HG03558 (cell line): Measurements from ENCODE around the gene LYSMD3.

ENCODE experiments used
- ATAC-seq: cut with Tn5 transposase; IDR thresholded peaks from one replicate; pipeline ENCODE4 v1.9.1; 2021; ENCODE audit warnings: moderate number of reproducible peaks; ENCODE audit not compliant: unreplicated experiment; ENCODE audit errors: extremely low read depth

Gene LYSMD3

DNA sequence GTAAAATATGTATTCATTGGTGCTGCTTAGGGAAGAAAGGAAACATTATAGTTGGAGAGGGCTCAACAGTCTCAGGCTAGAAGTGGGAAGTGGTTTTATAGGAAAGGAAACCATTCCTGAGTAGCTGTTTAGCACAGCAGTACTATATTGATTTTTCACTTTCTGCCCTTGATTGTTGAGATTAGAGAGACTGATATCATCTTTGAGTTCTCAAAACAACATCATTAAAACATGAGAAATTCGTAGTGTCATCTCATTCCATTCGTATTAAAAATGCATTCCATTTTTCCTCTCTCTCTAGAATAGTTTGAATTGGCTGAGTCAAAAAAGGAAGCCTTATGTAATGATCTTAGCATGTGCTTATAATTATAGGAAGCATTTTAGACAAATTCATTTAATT is 40.6 kb downstream of the LYSMD3 start:
- ATAC-seq = no peak

DNA sequence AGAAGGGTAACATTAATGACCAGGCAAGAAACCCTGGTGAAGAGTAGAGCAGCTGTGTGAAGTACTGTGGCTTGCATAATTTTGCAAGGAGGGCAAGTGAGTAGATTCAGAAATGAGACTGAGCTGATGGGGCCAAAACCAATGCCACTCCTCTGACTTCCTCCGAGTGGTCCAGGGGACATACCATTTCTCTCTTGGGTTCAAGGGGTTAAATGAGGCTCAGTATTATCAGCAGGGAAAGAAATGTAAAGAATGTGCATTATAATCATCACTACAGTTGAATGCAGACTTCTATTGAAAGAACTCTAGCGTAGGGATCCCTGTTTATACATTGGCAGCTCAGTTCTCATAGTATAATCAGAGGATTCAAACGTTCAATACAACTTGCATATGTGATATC is 44.8 kb downstream of the LYSMD3 start:
- no peak for ATAC-seq

DNA sequence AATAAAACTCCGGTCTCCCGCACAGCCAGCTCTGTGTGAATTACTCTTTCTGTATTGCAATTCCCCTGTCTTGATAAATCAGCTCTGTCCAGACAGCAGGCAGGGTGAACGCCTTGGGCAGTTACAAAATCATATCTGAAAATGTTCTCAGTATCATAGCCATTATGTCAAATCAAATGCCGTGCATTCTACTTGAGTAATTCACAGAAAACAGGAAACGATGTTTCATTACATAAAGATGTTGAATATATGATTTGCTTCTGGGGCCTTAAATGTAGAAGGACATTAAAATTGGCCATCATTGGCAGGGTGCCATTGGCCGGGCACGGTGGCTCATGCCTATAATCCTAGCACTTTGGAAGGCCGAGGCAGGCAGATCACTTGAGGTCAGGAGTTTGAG is 46.2 kb downstream of the LYSMD3 start:
- no peak for ATAC-seq

DNA sequence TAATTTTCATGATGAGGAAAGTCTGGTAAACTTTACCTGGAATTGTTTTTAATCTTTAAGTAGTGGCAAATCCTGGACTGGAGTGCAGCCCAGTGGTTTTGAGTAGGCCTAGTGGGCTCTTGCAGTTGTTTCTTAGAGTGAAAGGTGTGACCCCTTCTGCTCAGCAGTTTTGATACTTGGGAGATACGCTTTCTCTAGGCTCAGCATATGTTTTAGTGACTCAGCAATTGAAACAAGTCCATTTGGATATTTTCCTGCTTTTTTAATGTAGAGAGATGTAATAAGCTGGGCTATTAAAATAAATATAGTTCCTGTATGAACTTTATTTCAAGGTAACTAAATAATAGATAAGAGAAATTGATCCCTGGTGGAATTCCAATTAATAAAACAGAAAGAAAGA is 48.7 kb downstream of the LYSMD3 start:
- ATAC-seq = no peak

DNA sequence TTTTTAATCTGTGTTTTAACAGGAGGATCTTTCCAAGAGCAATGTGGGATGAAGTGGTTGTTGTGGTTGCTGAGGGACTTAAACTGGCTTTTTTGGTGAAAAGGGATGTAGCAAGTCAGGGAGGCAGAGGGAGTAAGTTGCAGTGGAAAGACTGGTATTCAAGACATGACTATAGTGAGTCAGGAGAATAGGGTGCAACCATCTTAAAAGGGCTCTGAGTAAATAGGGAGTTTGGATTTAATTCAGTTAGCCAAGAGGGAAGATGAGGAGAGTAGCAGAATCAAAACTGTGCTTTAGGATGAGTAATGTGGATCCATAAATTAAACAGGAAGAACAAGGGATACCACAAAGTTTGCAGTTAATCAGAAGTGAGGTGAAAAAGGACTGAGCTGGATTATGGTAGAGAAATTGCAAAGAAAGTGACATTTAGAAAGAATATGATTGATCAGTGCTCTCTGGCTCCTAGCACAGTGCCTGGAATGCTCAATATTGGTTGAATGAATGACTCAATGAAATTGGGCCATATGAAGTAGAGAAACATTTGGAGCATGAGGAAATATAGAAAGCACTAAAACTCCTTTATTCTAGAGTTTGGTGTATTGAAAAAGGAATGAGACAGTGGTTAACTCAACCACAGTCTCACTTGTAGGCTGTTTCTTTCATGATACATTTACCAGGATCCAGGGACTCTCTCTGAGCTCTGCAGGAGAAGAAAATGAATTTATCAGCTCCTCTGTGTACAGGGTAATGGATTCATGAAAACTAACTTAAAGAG is 49.6 kb downstream of the LYSMD3 start:
- no peak for ATAC-seq

DNA sequence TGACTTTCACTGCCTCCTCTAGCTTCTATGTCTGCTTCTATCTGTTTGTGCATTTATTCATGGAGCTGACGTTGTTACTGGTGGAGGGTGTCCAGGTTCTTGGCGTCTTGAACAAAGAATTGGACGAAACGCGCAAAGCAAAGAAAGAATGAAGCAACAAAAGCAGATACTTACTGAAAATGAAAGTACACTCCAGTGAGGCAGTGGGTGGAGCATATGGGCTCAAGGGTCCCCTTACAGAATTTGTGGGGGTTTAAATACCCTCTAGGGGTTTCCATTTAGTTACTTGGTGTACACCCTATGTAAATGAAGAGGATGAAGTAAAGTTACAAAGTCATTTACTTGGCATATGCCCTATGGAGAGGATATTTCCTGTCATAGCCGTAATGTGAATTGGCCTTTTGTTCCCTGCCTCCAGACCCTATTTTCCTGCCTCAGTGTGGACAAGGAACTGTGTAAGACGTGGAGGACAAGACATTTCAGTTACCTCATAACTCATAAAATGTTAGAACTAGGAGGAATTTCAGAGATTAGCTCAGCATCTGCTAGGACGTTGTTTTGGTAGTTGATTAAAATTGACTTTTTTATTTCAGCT is 51.7 kb downstream of the LYSMD3 start:
- no peak for ATAC-seq

DNA sequence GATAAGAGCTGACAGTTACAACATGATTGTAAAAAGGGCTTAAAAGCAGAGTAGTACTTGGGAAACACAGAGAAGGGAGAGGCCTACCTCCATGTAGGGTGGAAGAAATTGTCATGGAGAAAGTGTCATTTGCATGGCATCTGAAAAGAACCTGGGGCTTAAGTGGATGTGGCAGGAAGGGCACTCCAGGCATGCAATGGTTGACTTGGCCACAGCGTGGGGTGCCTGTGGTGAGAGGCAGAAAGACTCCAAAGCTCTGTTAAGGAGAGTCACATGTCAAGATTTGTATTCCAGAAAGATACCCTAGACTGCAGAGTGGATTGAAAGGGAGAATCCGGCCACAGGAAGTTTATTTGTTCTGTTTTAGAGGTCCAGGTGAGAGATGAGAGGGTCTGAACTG is 52.3 kb downstream of the LYSMD3 start:
- ATAC-seq = no peak

DNA sequence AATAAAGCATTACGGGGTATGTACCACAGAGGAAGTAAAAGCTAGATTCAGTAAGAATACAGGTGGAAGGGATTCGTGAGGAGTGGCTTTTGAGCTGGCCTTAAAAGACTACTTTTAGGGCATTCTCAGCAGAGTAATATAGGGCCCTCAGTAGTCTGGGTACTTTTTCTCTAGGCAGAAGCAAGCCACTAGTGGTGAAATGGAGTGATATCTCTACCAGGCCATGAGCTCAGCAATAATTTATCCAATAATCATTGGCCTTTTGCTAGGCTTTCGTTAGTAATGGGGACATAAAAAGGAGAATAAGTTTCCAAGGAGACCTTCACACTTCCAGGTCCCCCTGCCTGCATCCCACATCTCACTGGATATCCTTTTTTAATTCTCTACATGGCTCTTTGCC is 53.0 kb downstream of the LYSMD3 start:
- no peak for ATAC-seq

DNA sequence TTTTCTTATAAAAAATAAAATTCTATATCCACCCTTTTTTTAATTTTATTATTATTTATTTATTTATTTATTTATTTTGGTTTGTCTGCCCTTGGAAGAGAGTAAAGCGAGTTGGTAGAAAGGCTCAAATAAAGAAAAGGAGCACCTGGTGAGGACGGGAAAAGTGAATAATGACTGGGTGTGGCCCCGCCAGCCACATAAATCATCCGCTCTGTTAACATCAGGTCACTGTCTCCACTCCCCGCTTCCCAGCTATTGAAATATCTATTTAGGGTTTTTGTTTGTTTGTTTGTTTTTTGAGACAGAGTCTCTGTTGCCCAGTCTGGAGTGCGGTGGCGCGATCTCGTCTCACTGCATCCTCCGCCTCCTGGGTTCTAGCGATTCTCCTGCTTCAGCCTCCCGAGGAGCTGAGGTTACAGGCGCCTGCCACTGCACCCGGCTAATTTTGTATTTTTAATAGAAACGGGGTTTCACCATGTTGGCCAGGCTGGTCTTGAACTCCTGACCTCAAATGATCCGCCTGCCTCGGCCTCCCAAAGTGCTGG is 53.9 kb downstream of the LYSMD3 start:
- no peak for ATAC-seq

DNA sequence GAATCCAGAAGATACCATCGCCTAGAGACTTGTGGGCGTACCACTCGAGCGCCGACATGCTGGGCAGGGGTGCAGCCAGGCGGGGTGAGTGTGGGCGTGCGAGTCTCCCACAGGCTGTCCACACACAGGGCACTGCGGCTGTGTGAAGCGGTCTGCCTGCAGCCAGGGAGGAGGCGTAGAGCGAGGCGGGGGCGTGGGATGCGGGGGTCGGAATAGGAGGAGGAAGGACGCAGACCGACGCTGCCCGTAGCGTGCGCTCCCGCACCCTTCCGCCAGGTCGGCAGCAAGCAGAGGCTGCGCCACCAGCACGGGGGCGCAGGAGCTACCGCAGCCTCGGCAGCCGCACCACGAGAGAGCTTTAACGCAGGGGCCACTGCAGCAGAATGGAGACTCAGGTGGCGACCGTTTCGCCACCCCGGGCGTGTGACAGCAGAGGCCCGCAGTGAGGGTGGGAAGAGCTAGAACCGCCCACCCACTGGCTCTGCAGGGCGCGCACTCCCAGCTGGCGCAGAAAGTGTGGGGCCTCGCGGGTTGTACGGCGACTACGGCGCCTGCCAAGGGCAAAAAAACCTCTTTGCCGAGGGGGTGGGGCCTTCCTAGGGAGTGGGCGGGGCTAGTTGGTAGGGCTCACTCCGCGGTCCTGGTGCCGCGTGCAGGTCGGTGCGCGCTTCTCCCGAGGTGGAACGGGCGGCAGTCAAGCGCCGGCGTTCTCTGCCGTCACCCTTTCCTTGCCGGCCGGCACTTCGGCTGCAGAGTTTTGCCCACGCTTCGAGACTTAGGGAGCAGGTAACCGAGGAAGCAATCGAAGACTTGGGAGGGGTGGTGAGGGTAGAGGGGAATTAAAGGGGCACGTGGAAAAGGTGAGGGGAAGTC is 54.9 kb downstream of the LYSMD3 start, which contains the start of the genes MBLAC2 and POLR3G:
TSS of gene MBLAC2 (minus strand) at position 537 of the 873 bp plus-strand sequence. CDS start at position 58, 479 bp downstream.
TSS of gene POLR3G (plus strand) at position 630 of the 873 bp plus-strand sequence. CDS start 10,704 bp downstream, outside the sequence.
- peak; percentile 78 for ATAC-seq

DNA sequence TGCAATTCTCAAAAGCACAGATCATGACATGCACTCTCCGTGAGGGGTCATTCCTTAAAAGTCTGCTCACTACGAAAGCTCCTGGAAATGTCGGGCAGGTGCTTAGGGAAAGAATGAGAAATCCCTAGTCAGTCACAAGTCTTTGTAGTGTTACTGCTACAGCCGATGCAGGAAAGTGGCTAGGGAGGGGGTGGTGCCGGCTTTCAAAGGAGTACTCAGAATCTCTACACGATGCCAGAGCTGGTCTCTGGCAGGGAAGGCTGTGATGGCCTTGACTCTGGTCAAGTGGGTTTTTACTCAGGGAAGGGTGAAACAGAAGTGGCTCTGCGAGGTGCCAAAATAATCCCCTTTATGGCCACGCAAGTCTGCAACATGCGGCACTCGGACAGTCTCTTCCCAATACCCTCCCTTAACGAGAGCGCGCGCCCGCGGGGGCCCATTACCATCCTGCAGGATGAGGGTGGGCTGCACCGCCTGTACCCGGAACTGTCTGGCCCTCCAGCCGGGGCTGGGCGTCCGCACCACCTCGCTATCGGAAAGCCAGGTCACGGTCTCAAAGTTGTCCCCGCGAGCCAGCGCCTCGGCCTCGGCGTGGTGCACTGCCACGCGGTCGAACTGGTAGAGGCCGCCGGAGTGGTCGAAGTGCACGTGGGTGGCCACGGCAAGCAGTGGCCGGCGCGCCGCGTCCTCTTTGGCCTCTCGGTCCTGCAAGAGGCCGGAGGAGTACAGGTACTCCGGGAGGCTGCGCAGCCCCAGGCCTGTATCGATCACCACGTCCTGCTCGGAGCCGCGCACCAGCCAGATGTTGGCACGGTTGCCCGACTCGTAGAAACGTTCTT is 55.8 kb downstream of the LYSMD3 start:
- ATAC-seq = peak; percentile 1

DNA sequence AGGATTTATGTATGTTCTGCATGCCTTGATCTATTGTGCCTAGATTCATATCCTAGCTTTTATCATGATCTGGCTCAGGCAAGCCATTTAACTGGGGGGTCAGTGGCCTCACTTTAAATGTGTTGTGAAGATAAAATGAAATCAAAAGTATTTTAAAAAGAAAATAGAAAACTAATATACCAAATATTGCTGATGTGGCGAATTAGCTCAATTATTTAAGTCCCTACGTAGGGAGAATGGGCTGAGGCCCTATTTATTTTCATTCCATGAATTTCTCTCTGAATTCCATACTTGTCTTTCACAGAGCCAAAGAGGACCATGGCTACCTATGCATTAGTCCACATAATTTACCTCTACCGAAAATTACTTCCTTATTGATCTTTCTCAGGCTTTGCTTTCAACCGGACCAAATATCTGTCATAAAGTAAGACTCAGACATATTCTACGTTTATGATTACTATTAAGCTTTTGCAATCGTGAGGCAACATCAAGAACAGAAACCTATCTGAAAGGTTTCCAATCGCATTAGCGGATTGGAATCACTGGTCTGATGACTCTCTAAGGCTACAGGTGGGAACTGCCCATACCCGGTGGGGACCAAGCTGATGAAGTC is 56.5 kb downstream of the LYSMD3 start:
- ATAC-seq = no peak
